ENCODE data around the gene SLC9A7. TPM values are rescaled to one million over a fixed set of nuclear protein-coding genes. Genes with fewer than 3 reads are reported as not detected.

SLC9A7 gene
- total and polyA plus RNA-seq, 3 donors from 2014 or later = 2.6 to 8.1 (median 7.4) TPM

GRCh38 chrX:46572340-46572936 lies 186.5 kb downstream of the SLC9A7 start:
- Histone ChIP-seq H3K27ac (peak overlapping the region in 1 of 2 donors; percentile 45), H3K4me1 (no peaks in the 10 kb centered on the region), H3K9me3 (no peaks in the 10 kb centered on the region), H3K27me3 (no peaks in the 10 kb centered on the region), H3K36me3 (ENCODE audit: low read depth, missing control alignments) (no peaks in the 10 kb centered on the region), H3K4me3 (no peak overlapping the region)
- intact Hi-C loops (cut with DNase I; ENCODE audit: low total_unique reads) = loop anchor here (10.0 kb wide), 1 partner anchor 62 kb away; no protein-coding TSS in a partner anchor
- WGBS, 2 donors = 73 to 76% methylated on average over 5 of the region's 5 CpGs
- no peak for DNase-seq
- TF ChIP-seq POLR2A (IDR thresholded peaks at IDR 0.05) (no peak), CTCF (IDR thresholded peaks at IDR 0.05) (no peak)

- no peak overlapping the region for H3K27ac ChIP-seq
- TF ChIP-seq CTCF (IDR thresholded peaks at IDR 0.05) (no peak), POLR2A (IDR thresholded peaks at IDR 0.05) (no peak)
- H3K4me3 ChIP-seq = no peak overlapping the region
- no peaks in the 10 kb centered on the region for H3K4me1 ChIP-seq
- DNase-seq = no peak
- 90 to 92% methylated on average over 7 to 10 of the region's 10 CpGs for WGBS, 2 donors
- no peaks in the 10 kb centered on the region for H3K27me3 ChIP-seq
- H3K36me3 ChIP-seq (ENCODE audit: low read depth, missing control alignments) = no peaks in the 10 kb centered on the region
- intact Hi-C loops (cut with DNase I; ENCODE audit: low total_unique reads) = loop anchor here (10.0 kb wide), 1 partner anchor 63 kb away; no protein-coding TSS in a partner anchor
- H3K9me3 ChIP-seq = no peaks in the 10 kb centered on the region
Observed at GRCh38 chrX:46571423-46572339, 187.2 kb downstream of the SLC9A7 start.

- no peaks in the 10 kb centered on the region for H3K36me3 ChIP-seq (ENCODE audit: low read depth, missing control alignments)
- no peaks in the 10 kb centered on the region for H3K9me3 ChIP-seq
- H3K27ac ChIP-seq = no peak overlapping the region
- no peaks in the 10 kb centered on the region for H3K27me3 ChIP-seq
- DNase-seq = no peak
- no peaks in the 10 kb centered on the region for H3K4me1 ChIP-seq
- intact Hi-C loops (cut with DNase I; ENCODE audit: low total_unique reads) = loop anchor here (10.0 kb wide), 1 partner anchor 65 kb away; no protein-coding TSS in a partner anchor
- TF ChIP-seq CTCF (IDR thresholded peaks at IDR 0.05) (no peak), POLR2A (IDR thresholded peaks at IDR 0.05) (no peak)
- no peak overlapping the region for H3K4me3 ChIP-seq
Observed at GRCh38 chrX:46569621-46570020, 189.3 kb downstream of the SLC9A7 start.

- no peak for DNase-seq
- intact Hi-C loops (cut with DNase I; ENCODE audit: low total_unique reads) = no loop called here
- H3K27ac ChIP-seq = no peak overlapping the region
- no peaks in the 10 kb centered on the region for H3K36me3 ChIP-seq (ENCODE audit: low read depth, missing control alignments)
- no peak for TF ChIP-seq CTCF (IDR thresholded peaks at IDR 0.05)
- H3K4me3 ChIP-seq = no peak overlapping the region
- no peaks in the 10 kb centered on the region for H3K4me1 ChIP-seq
- H3K9me3 ChIP-seq = no peaks in the 10 kb centered on the region
- no peaks in the 10 kb centered on the region for H3K27me3 ChIP-seq
Observed at GRCh38 chrX:46567388-46567787, 191.5 kb downstream of the SLC9A7 start.
